Pons (tissue), 1 donor: ENCODE data around the gene ISG15.
A peak's percentile ranks its signal among the peaks of the same experiment; 100 is the strongest.
"Not testable (repeated sequence)": the region's sequence is repeated elsewhere in the genome, so short reads cannot be mapped to it uniquely, and the experiment has no call there.

Source experiments
- DNase-seq: peaks from one replicate; pipeline ENCODE4 v3.0.0-alpha.2; 2016; ENCODE audit warnings: low spot score

The ISG15 gene

GRCh38 chr1:994546-994945, 18.8 kb upstream of the ISG15 start:
- DNase-seq: not testable (repeated sequence)

DNA sequence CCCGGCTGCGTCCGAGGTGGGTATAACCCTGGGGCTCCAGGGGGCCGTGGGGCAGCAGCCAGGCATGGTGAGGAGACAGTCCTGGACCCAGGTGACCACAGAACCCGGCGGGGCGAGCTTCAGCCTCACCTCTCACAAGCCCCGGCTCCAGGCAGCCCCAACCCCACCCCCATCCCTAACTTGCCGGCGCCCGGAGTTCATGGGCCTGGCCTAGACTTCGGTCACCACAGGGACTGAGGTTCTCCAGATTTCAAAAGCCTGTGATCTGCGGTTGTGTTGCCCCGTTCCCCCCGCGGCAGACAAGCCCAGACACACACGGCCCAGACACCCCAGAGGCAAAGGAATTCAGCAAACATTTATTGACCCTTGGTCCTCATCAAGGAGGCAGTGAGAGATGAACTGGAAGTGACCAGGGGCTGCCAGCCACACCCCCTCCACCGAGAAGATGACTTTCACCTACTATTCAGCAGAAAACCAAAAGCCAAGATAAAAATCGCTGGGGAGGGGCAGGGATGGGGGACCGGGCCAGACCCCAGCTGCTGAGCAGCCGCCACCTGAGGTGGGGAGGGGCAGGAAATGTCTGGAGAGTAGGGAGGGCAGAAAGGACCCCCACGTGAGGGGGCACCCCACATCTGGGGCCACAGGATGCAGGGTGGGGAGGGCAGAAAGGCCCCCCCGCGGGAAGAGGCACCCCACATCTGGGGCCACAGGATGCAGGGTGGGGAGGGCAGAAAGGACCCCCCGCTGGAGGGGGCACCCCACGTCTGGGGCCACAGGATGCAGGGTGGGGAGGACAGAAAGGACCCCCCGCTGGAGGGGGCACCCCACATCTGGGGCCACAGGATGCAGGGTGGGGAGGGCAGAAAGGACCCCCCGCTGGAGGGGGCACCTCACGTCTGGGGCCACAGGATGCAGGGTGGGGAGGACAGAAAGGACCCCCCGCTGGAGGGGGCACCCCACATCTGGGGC, 17.3 kb upstream of the ISG15 start:
- no peak for DNase-seq

GRCh38 chr1:996851-997712, 16.2 kb upstream of the ISG15 start:
- DNase-seq: no peak

- DNase-seq: no peak
Observed at GRCh38 chr1:997713-997992, 15.6 kb upstream of the ISG15 start.

- DNase-seq: no peak
Observed at GRCh38 chr1:997993-998744, 15.1 kb upstream of the ISG15 start.

- DNase-seq: no peak
Observed at GRCh38 chr1:998745-998994, 14.6 kb upstream of the ISG15 start.

DNA sequence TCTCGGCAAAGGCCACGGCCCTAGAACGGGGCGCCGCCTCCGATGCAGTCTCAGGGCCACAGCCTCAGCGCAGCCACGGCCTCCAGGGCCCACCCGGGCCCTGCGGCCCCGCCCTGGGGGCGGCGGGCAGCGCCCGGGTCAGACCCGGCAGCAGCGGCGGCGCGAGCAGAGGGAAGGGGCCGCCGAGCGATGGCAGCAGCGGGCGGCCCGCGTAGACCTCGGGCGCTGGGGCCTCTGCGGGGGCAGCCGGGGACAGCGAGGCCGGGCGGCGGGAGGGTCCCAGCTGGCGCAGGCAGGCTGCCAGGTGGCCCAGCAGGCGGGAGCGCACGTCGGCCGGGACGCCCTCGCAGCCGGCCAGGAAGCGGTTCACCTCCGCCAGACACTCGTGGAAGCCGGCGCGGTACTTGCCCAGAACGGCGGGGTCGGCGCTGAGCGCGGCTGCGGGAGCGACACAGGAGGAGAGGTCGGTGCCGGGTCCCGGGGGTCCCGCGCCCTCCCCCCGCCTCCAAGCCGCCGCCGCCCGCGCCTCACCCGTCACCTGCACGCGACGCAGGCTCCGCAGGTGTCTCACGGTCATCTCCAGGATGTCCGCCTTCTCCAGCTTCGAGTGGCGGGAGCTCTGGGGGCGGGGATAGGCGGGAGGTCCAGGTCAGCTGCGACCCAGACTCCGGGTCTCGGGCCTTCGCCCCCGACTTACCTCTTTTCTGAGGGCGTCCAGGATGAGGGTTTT, 14.1 kb upstream of the ISG15 start:
- no peak for DNase-seq

DNA sequence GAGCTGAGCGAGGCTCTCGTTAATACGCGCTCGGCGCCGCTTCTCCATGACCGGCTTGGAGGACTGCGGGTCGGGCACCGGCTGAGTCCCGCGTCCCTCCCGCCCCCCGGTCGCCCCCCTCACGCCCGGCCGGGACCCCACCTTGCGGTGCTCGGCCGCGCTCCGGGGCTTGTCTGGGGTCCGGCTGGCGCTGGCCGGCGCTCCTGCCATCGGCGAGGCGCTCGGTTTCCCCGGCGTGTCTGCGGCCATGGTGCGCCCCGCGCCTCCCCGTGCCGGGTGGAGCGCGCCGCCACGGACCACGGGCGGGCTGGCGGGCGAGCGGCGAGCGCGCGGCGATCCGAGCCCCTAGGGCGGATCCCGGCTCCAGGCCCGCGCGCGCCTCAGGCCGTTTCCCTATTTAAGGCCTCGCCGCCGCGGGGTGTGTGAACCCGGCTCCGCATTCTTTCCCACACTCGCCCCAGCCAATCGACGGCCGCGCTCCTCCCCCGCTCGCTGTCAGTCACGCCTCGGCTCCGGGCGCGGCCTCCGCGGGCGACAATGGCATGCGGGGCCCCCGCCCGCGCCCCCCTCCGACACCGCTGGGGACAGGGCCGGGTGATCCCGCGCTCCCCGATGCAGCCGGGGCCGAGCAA, 13.5 kb upstream of the ISG15 start, which contains the start of gene HES4:
HES4 (minus strand) TSS at position 373 of the 632 bp plus-strand sequence; CDS start at position 249, 124 bp downstream.
- peak; percentile 36 for DNase-seq

GRCh38 chr1:1000357-1001056, 12.8 kb upstream of the ISG15 start:
- no peak for DNase-seq

- no peak for DNase-seq
Observed at GRCh38 chr1:1001057-1001783, 12.1 kb upstream of the ISG15 start.

GRCh38 chr1:1003618-1004419, 9.5 kb upstream of the ISG15 start:
- no peak for DNase-seq

- DNase-seq: no peak
Observed at GRCh38 chr1:1004420-1004779, 8.9 kb upstream of the ISG15 start.

DNA sequence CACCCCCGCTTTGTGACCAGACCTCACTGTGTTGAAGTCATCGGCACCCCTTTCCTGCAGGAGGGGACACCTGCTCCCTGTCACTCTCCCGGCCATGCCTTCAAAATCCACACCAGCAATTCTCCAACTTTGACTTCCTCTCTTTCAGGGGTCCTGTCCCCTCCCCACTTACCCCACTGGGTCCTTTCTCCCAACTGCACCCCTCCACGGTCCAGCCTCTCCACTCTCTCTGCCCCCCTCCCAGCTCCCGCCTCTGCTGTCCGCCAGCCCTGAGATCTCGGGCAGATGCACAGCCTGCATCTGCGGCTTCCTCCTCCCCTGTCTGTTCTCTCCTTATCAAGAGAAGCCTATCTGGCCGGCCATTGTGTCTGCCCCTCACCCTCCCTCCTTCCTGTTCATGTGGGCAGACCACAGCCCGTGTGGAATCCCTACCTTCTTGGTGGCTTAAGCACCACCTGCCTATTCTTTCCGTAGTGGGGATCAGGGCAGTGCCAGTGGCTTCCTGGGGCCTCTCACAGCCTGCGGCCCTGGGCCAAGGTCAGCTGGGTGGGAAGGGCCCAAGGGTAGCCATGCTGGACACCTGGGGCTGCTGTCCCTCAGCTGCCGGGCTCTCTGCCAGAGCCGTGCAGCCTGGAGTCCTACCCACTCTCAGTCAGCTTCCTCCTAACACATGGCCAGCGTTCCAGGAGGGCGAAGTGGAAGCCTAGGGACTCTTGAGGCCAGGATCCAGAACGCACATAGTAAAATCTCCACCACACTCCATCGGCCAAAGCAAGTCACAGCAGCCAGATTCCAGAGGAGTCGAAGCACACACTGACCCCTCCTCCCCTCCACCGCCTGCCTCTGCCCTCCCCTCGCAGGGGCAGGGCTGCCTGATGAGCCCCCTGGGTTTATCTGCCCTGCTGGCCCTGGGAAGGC, 8.3 kb upstream of the ISG15 start:
- no peak for DNase-seq

GRCh38 chr1:1005774-1006304, 7.5 kb upstream of the ISG15 start:
- no peak for DNase-seq

GRCh38 chr1:1006305-1007159, 6.8 kb upstream of the ISG15 start:
- DNase-seq: no peak

GRCh38 chr1:1010131-1010530, 3.2 kb upstream of the ISG15 start:
- DNase-seq: not testable (repeated sequence)

- DNase-seq: no peak
Observed at GRCh38 chr1:1011396-1011949, 1.8 kb upstream of the ISG15 start.
